Vagina (tissue), 2 donors: Measurements from ENCODE around the gene INPP4A. TPM values are rescaled to one million over a fixed set of nuclear protein-coding genes. Genes with fewer than 3 reads are reported as not detected.

Experiments
- DNase-seq, 2 donors: peaks; one replicate each; pipeline ENCODE4 v3.0.0-alpha.2; 2017; ENCODE audit errors: extremely low spot score in 2 of 2
- H3K27ac ChIP-seq: fragments of 200-600 bp; sonication (generic); one replicate; pipeline ENCODE4 v1.5.1; 2019
- H3K27me3 ChIP-seq: fragments of 200-600 bp; sonication (generic); one replicate; pipeline ENCODE4 v1.5.1; 2019
- H3K36me3 ChIP-seq, 2 donors: fragments of 200-600 bp; sonication (generic); one replicate each; pipeline ENCODE4 v1.5.1; 2017 to 2019
- H3K4me1 ChIP-seq: fragments of 200-600 bp; sonication (generic); one replicate; pipeline ENCODE4 v1.5.1; 2019
- H3K4me3 ChIP-seq, 2 donors: fragments of 200-600 bp; sonication (generic); 1 replicate in 1 of 2; 2 replicates in 1 of 2; pipeline ENCODE4 v1.5.1; 2016 to 2019
- H3K9me3 ChIP-seq: fragments of 200-600 bp; sonication (generic); one replicate; pipeline ENCODE4 v1.5.1; 2019
- POLR2A ChIP-seq, 2 donors: fragments of 450-650 bp; IDR thresholded peaks; one replicate each; pipeline ENCODE4 v1.6.1; 2017; ENCODE audit warnings: antibody characterized with exemption in 2 of 2, mild to moderate bottlenecking in 2 of 2, moderate library complexity in 2 of 2
- POLR2AphosphoS5 ChIP-seq, 2 donors: sonication (generic); formaldehyde crosslinking; IDR thresholded peaks; one replicate each; pipeline ENCODE4 v1.9.0; 2017; ENCODE audit warnings: antibody characterized with exemption in 2 of 2, mild to moderate bottlenecking in 2 of 2, low read depth in 1 of 2; ENCODE audit not compliant: insufficient read depth in 1 of 2
- intact Hi-C: fragments of 100-400 bp; cut with DNase I; formaldehyde crosslinking; loops from one replicate; pipeline ENCODE4 v1.15.1; 2023
- total RNA-seq: library from RNA; depleted of rRNA; stranded (reverse); fragments of >200 nt; gene quantifications from one replicate; pipeline ENCODE4 v1.2.3, GENCODE V29; 2016
- TF ChIP-seq, protein P1 (sequence below), 3 experiments: fragments of 450-650 bp in 2 of 3; fragments of 200-600 bp in 1 of 3; sonication (generic) in 1 of 3; IDR thresholded peaks; one replicate each; pipeline ENCODE4 v1.5.1; 2017 to 2019; ENCODE audit warnings: antibody characterized with exemption in 3 of 3, mild to moderate bottlenecking in 2 of 3, moderate library complexity in 2 of 3

Gene INPP4A
- total RNA-seq, 1 donor from 2014 or later, result 38.1 TPM

DNA sequence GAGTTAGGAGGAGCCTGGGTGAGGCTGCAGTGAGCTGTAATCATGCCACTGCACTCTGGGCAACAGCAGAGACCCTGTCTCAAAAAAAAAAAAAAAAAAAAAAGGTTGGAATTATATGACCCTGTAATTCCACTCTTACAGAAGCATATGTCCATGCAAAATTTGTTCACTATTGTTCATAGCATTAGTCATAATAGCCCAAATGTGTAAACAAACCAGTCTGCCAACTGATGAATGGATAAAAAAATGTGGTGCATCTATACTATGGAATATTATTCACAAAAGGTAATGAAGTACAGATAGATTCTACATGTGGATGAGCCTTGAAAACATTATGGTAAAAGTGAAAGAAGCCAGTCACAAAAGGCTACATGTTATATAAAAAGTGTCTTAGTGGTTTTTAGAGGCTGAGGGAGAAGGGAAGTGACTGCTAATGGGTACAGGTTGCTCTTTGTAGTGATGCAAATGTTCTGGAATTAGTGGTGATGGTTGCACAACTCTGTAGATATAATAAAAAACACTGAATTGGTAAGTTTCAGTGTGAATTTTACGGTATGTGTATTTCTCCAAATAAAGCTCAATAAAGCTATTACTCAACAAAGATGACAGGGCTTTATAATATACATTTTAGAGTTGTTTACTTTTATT, 154.2 kb downstream of the INPP4A start:
- no peaks in the 10 kb centered on the region for H3K9me3 ChIP-seq
- peaks cover 0 to 37% of the 10 kb centered on the region in 2 donors for H3K36me3 ChIP-seq
- intact Hi-C loops, result no loop called here
- H3K27ac ChIP-seq, result no peak overlapping the region
- H3K4me3 ChIP-seq, result no peak overlapping the region
- H3K4me1 ChIP-seq, result no peaks in the 10 kb centered on the region
- no peak for DNase-seq
- H3K27me3 ChIP-seq, result no peaks in the 10 kb centered on the region
- TF ChIP-seq POLR2AphosphoS5 (IDR thresholded peaks at IDR 0.05; ENCODE audit: insufficient read depth in 1 of 2, low read depth in 1 of 2) (no peak), POLR2A (IDR thresholded peaks at IDR 0.05) (no peak)
- TF ChIP-seq, protein P1, sequence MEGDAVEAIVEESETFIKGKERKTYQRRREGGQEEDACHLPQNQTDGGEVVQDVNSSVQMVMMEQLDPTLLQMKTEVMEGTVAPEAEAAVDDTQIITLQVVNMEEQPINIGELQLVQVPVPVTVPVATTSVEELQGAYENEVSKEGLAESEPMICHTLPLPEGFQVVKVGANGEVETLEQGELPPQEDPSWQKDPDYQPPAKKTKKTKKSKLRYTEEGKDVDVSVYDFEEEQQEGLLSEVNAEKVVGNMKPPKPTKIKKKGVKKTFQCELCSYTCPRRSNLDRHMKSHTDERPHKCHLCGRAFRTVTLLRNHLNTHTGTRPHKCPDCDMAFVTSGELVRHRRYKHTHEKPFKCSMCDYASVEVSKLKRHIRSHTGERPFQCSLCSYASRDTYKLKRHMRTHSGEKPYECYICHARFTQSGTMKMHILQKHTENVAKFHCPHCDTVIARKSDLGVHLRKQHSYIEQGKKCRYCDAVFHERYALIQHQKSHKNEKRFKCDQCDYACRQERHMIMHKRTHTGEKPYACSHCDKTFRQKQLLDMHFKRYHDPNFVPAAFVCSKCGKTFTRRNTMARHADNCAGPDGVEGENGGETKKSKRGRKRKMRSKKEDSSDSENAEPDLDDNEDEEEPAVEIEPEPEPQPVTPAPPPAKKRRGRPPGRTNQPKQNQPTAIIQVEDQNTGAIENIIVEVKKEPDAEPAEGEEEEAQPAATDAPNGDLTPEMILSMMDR (IDR thresholded peaks at IDR 0.05), result no peak

DNA sequence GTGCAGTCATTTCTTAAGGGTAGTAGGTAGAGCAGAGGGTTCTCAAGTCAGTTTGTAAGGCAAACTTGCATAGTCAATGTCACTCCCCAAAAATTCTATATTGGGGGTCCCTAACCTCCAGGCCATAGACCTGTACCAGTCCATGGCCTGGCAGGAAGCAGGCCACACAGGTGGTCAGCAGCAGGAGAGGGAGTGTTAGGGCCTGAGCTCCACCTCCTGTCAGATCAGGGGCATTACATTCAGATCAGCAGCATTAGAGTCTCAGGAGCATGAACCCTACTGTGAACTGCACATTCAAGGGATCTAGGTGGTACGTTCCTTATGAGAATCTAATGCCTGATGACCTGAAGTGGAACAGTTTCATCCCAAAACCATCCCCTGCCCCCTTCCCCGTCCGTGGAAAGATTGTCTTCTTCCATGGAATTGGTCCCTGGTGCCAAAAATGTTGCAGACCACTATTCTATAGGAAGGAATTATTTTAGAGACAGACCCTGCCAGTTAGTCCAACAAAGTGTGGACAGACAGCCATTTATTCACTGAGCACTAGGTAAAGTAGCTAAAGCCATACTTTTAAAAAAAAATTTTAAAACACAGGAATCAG, 157.0 kb downstream of the INPP4A start:
- no peak overlapping the region for H3K4me3 ChIP-seq
- TF ChIP-seq POLR2A (IDR thresholded peaks at IDR 0.05), result no peak
- TF ChIP-seq, protein P1 (IDR thresholded peaks at IDR 0.05), result peak in 1 of 3 experiments; percentile 14
- TF ChIP-seq POLR2AphosphoS5 (IDR thresholded peaks at IDR 0.05; ENCODE audit: insufficient read depth in 1 of 2, low read depth in 1 of 2), result no peak
- peaks cover 24% of the 10 kb centered on the region for H3K4me1 ChIP-seq
- H3K9me3 ChIP-seq, result no peaks in the 10 kb centered on the region
- no peaks in the 10 kb centered on the region for H3K27me3 ChIP-seq
- intact Hi-C loops, result loop anchor here (10.0 kb wide), 1 partner anchor 187 kb away; no protein-coding TSS in a partner anchor
- peaks cover 0 to 37% of the 10 kb centered on the region in 2 donors for H3K36me3 ChIP-seq
- H3K27ac ChIP-seq, result no peak overlapping the region
- no peak for DNase-seq

DNA sequence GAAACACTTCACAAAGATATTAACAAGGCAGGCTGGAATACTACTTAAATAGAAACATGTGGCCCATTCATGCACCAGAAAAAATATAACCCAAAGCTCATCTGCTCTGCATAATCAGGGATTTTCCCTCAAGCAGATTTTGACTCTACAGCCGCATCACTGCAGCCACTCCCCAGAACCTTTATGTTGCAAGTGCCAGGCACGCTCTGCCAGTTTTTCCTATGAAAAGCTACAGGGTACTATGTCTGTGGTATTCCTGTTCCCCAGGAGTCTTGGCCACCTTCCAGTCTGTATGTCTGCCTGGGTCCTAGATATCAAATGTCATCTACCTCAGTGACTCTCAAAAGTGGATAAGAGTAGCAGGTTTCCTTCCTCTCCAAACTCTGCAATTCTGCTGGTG, 159.9 kb downstream of the INPP4A start:
- intact Hi-C loops, result loop anchor here (10.0 kb wide), 1 partner anchor 190 kb away; no protein-coding TSS in a partner anchor

DNA sequence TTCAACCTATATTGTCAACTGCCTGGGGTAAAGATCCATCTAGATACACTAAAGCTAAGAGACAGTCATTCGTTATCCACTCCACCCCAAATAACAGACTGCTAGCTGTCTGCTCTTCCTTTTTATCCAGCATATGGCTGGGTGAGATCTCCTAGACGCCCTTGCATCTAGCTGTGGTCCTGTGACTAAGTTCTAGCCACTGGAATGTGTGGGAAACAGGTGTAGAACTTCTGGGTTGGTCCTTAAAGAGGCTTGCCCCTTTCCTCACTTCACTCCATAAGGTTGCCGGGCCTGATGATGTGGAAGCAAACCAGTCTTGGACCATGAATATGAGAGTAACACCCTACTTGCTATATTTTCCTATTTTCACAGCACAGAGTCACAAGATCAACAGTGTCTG, 160.4 kb downstream of the INPP4A start:
- DNase-seq, result no peak
- Histone ChIP-seq H3K4me3 (no peak overlapping the region), H3K9me3 (no peaks in the 10 kb centered on the region), H3K27ac (no peak overlapping the region), H3K27me3 (no peaks in the 10 kb centered on the region), H3K4me1 (peaks cover 48% of the 10 kb centered on the region), H3K36me3 (peaks cover 0 to 30% of the 10 kb centered on the region in 2 donors)
- intact Hi-C loops, result loop anchor here (10.0 kb wide), 1 partner anchor 190 kb away; no protein-coding TSS in a partner anchor
- TF ChIP-seq, protein P1 (IDR thresholded peaks at IDR 0.05), result no peak
- TF ChIP-seq POLR2AphosphoS5 (IDR thresholded peaks at IDR 0.05; ENCODE audit: insufficient read depth in 1 of 2, low read depth in 1 of 2) (no peak), POLR2A (IDR thresholded peaks at IDR 0.05) (no peak)

More for the DNA sequence above, 159.9 kb downstream of the INPP4A start:
- TF ChIP-seq, protein P1 (IDR thresholded peaks at IDR 0.05), result no peak
- TF ChIP-seq POLR2A (IDR thresholded peaks at IDR 0.05) (no peak), POLR2AphosphoS5 (IDR thresholded peaks at IDR 0.05; ENCODE audit: insufficient read depth in 1 of 2, low read depth in 1 of 2) (no peak)
- Histone ChIP-seq H3K4me3 (no peak overlapping the region), H3K9me3 (no peaks in the 10 kb centered on the region), H3K4me1 (peaks cover 42% of the 10 kb centered on the region), H3K27me3 (no peaks in the 10 kb centered on the region), H3K27ac (no peak overlapping the region), H3K36me3 (peaks cover 0 to 35% of the 10 kb centered on the region in 2 donors)
- no peak for DNase-seq

DNA sequence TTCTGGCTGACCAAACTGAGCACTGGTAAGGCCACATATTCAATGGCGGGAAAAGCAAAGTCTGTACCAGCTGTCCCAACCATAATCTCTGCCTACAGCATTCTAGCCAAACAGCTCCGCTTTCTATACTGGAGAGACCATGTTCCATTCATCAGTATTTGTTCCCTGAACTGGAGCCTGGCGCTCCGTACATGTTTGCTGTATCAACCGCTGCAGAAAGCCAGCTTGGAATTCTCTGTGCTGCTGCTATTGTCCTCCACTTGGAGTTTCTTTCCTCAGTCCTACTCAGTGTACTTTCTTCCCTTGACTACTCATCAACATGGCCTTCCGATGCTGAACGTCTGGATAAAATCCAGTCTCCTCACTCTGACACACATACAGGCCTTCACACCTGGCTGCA, 161.8 kb downstream of the INPP4A start:
- intact Hi-C loops, result loop anchor here (10.0 kb wide), 1 partner anchor 192 kb away; no protein-coding TSS in a partner anchor
- Histone ChIP-seq H3K27ac (no peak overlapping the region), H3K4me3 (no peak overlapping the region), H3K9me3 (no peaks in the 10 kb centered on the region), H3K4me1 (peaks cover 61% of the 10 kb centered on the region), H3K27me3 (no peaks in the 10 kb centered on the region), H3K36me3 (peaks cover 0 to 25% of the 10 kb centered on the region in 2 donors)
- TF ChIP-seq POLR2A (IDR thresholded peaks at IDR 0.05) (no peak), POLR2AphosphoS5 (IDR thresholded peaks at IDR 0.05; ENCODE audit: insufficient read depth in 1 of 2, low read depth in 1 of 2) (no peak)
- TF ChIP-seq, protein P1 (IDR thresholded peaks at IDR 0.05), result no peak
- DNase-seq, result no peak
